ENCODE data around the gene DPYSL5. TPM values are rescaled to one million over a fixed set of nuclear protein-coding genes. Genes with fewer than 3 reads are reported as not detected.

The DPYSL5 gene
- total and polyA plus RNA-seq, 9 of the 15 experiments (the other 6 are each of a cell fraction or from before 2014, with no cell fraction given) = 0.06 TPM; not detected in 8

GRCh38 chr2:26894136-26894535 lies 46.2 kb downstream of the DPYSL5 start:
- in situ Hi-C loops (cut with MboI) = no loop called here
- intact Hi-C loops (cut with micrococcal nuclease) = no loop called here
- Histone ChIP-seq H3K9me3 (replicated peaks; ENCODE audit: control insufficient read depth, insufficient read depth, low read depth, low read length) (no peaks in the 10 kb centered on the region; the same call in 1 of the 2 replicates), H3K36me3 (ENCODE audit: control insufficient read depth, insufficient read depth, low read length) (no peaks in the 10 kb centered on the region), H3K9me1 (ENCODE audit: control insufficient read depth, insufficient read depth, low read length) (no peaks in the 10 kb centered on the region), H3K79me2 (ENCODE audit: control insufficient read depth, insufficient read depth, low read length) (no peaks in the 10 kb centered on the region), H3K4me3 (no peak overlapping the region), H4K20me1 (replicated peaks; ENCODE audit: control insufficient read depth, insufficient read depth, low read length) (no peaks in the 10 kb centered on the region), H3K27me3 (ENCODE audit: control insufficient read depth in 2 of 2, insufficient read depth in 2 of 2, low read length in 2 of 2) (peaks cover 18 to 27% of the 10 kb centered on the region in 2 experiments; a peak in 4 of 5 replicates), H3K4me1 (replicated peaks in 1 of 2; ENCODE audit: control insufficient read depth in 2 of 2, insufficient read depth in 2 of 2, low read length in 2 of 2) (no peaks in the 10 kb centered on the region), H3K4me2 (ENCODE audit: insufficient read depth, low read length) (no peak overlapping the region), H2AFZ (ENCODE audit: low read depth, low read length) (no peak overlapping the region), H3K9ac (ENCODE audit: insufficient read depth in 1 of 2, low read depth in 2 of 2, low read length in 2 of 2) (no peak overlapping the region), H3K27ac (ENCODE audit: extremely low read depth, low read depth, low read length) (no peak overlapping the region)
- ATAC-seq = no peak
- DNase-seq (ENCODE audit: extremely low read depth in 1 of 4, low spot score in 3 of 4) = no peak
- no TSS peak for BruUV-seq (replicated peaks)
- FAIRE-seq = no peak
- 0% methylated on average over 2 of the region's 2 CpGs for WGBS (ENCODE audit: insufficient coverage, low coverage, missing lambda C conversion rate)
- CTCF ChIA-PET (ENCODE audit: low intra/inter-chr PET ratio) = no interaction called here
- POLR2A ChIA-PET = no interaction called here
- TF ChIP-seq, protein P1, sequence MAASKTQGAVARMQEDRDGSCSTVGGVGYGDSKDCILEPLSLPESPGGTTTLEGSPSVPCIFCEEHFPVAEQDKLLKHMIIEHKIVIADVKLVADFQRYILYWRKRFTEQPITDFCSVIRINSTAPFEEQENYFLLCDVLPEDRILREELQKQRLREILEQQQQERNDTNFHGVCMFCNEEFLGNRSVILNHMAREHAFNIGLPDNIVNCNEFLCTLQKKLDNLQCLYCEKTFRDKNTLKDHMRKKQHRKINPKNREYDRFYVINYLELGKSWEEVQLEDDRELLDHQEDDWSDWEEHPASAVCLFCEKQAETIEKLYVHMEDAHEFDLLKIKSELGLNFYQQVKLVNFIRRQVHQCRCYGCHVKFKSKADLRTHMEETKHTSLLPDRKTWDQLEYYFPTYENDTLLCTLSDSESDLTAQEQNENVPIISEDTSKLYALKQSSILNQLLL (CRISPR knock-in tag; IDR thresholded peaks at IDR 0.05; ENCODE audit: borderline replicate concordance) = no peak
- TF ChIP-seq PCBP2 (IDR thresholded peaks at IDR 0.05; ENCODE audit: low read depth, low read length, poor library complexity, severe bottlenecking) (no peak), ZBTB2 (IDR thresholded peaks at IDR 0.05) (no peak), ZBTB7A (IDR thresholded peaks at IDR 0.05; ENCODE audit: borderline replicate concordance, control insufficient read depth, low read depth, low read length) (no peak), ZNF274 (IDR thresholded peaks at IDR 0.05; ENCODE audit: borderline replicate concordance, low read depth, low read length) (no peak), KHSRP (IDR thresholded peaks at IDR 0.05) (no peak), GTF2B (IDR thresholded peaks at IDR 0.05; ENCODE audit: extremely low read depth, insufficient read length) (no peak), CBX1 (IDR thresholded peaks at IDR 0.05; ENCODE audit: low read depth) (no peak), NCOA2 (IDR thresholded peaks at IDR 0.05; ENCODE audit: partially characterized antibody in 2 of 2) (no peak), MCM3 (IDR thresholded peaks at IDR 0.05) (no peak)
- TF ChIP-seq, protein P2, sequence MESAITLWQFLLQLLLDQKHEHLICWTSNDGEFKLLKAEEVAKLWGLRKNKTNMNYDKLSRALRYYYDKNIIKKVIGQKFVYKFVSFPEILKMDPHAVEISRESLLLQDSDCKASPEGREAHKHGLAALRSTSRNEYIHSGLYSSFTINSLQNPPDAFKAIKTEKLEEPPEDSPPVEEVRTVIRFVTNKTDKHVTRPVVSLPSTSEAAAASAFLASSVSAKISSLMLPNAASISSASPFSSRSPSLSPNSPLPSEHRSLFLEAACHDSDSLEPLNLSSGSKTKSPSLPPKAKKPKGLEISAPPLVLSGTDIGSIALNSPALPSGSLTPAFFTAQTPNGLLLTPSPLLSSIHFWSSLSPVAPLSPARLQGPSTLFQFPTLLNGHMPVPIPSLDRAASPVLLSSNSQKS (CRISPR knock-in tag; IDR thresholded peaks at IDR 0.05) = no peak
- TF ChIP-seq, protein P3, sequence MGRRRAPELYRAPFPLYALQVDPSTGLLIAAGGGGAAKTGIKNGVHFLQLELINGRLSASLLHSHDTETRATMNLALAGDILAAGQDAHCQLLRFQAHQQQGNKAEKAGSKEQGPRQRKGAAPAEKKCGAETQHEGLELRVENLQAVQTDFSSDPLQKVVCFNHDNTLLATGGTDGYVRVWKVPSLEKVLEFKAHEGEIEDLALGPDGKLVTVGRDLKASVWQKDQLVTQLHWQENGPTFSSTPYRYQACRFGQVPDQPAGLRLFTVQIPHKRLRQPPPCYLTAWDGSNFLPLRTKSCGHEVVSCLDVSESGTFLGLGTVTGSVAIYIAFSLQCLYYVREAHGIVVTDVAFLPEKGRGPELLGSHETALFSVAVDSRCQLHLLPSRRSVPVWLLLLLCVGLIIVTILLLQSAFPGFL (CRISPR knock-in tag; IDR thresholded peaks at IDR 0.05) = no peak
- TF ChIP-seq, protein P4, sequence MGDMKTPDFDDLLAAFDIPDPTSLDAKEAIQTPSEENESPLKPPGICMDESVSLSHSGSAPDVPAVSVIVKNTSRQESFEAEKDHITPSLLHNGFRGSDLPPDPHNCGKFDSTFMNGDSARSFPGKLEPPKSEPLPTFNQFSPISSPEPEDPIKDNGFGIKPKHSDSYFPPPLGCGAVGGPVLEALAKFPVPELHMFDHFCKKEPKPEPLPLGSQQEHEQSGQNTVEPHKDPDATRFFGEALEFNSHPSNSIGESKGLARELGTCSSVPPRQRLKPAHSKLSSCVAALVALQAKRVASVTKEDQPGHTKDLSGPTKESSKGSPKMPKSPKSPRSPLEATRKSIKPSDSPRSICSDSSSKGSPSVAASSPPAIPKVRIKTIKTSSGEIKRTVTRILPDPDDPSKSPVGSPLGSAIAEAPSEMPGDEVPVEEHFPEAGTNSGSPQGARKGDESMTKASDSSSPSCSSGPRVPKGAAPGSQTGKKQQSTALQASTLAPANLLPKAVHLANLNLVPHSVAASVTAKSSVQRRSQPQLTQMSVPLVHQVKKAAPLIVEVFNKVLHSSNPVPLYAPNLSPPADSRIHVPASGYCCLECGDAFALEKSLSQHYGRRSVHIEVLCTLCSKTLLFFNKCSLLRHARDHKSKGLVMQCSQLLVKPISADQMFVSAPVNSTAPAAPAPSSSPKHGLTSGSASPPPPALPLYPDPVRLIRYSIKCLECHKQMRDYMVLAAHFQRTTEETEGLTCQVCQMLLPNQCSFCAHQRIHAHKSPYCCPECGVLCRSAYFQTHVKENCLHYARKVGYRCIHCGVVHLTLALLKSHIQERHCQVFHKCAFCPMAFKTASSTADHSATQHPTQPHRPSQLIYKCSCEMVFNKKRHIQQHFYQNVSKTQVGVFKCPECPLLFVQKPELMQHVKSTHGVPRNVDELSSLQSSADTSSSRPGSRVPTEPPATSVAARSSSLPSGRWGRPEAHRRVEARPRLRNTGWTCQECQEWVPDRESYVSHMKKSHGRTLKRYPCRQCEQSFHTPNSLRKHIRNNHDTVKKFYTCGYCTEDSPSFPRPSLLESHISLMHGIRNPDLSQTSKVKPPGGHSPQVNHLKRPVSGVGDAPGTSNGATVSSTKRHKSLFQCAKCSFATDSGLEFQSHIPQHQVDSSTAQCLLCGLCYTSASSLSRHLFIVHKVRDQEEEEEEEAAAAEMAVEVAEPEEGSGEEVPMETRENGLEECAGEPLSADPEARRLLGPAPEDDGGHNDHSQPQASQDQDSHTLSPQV (IDR thresholded peaks at IDR 0.05) = no peak

Data from K562 (cell line).